ENCODE results near the gene SLC35E3. TPM values are rescaled to one million over a fixed set of nuclear protein-coding genes. Genes with fewer than 3 reads are reported as not detected.
A peak's percentile ranks its signal among the peaks of the same experiment; 100 is the strongest.

Gene SLC35E3
- total RNA-seq, 1 donor from 2014 or later, result 12.8 TPM

DNA sequence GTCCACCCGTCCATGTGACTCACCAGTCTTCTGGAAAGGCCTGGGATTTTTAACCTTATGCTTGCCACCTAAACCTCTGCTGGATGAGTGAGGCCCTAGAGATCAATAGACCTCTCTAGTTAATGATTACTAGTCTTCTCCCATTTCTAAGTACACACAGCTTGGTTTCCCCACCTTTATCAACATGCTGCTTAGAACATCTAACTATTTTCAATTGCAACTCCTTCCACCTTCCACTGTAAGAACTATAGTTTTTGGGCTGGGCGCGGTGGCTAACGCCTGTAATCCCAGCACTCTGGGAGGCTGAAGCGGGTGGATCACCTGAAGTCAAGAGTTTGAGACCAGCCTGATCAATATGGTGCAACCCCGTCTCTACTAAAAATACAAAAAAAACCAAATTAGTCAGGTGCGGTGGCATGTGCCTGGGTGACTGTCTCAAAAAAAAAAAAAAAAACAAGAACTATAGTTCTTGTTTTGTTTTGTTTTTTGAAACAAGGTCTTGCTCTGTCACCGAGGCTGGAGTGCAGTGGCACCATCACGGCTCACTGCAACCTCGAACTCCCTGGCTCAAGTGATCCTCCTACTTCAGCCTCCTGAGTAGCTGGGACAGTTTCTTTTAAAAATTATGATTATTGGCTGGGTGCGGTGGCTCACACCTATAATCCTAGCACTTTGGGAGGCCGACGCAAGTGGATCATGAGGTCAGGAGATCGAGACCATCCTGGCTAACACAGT lies 43.3 kb downstream of the SLC35E3 start:
- H3K4me1 Mint-ChIP-seq (ENCODE audit: low read depth), result peaks cover 13% of the 10 kb centered on the region
- no peaks in the 10 kb centered on the region for H3K9me3 Mint-ChIP-seq (ENCODE audit: low read depth)
- no peak for DNase-seq (ENCODE audit: low spot score, unreplicated experiment)
- no peaks in the 10 kb centered on the region for H3K27me3 Mint-ChIP-seq
- H3K36me3 Mint-ChIP-seq (ENCODE audit: insufficient read depth), result no peaks in the 10 kb centered on the region
- peak overlapping the region; percentile 94 for H3K27ac Mint-ChIP-seq
- TF ChIP-seq, protein P1, sequence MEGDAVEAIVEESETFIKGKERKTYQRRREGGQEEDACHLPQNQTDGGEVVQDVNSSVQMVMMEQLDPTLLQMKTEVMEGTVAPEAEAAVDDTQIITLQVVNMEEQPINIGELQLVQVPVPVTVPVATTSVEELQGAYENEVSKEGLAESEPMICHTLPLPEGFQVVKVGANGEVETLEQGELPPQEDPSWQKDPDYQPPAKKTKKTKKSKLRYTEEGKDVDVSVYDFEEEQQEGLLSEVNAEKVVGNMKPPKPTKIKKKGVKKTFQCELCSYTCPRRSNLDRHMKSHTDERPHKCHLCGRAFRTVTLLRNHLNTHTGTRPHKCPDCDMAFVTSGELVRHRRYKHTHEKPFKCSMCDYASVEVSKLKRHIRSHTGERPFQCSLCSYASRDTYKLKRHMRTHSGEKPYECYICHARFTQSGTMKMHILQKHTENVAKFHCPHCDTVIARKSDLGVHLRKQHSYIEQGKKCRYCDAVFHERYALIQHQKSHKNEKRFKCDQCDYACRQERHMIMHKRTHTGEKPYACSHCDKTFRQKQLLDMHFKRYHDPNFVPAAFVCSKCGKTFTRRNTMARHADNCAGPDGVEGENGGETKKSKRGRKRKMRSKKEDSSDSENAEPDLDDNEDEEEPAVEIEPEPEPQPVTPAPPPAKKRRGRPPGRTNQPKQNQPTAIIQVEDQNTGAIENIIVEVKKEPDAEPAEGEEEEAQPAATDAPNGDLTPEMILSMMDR (IDR thresholded peaks at IDR 0.05; ENCODE audit: unreplicated experiment), result no peak
- H3K4me3 Mint-ChIP-seq (ENCODE audit: low read depth), result no peak overlapping the region

DNA sequence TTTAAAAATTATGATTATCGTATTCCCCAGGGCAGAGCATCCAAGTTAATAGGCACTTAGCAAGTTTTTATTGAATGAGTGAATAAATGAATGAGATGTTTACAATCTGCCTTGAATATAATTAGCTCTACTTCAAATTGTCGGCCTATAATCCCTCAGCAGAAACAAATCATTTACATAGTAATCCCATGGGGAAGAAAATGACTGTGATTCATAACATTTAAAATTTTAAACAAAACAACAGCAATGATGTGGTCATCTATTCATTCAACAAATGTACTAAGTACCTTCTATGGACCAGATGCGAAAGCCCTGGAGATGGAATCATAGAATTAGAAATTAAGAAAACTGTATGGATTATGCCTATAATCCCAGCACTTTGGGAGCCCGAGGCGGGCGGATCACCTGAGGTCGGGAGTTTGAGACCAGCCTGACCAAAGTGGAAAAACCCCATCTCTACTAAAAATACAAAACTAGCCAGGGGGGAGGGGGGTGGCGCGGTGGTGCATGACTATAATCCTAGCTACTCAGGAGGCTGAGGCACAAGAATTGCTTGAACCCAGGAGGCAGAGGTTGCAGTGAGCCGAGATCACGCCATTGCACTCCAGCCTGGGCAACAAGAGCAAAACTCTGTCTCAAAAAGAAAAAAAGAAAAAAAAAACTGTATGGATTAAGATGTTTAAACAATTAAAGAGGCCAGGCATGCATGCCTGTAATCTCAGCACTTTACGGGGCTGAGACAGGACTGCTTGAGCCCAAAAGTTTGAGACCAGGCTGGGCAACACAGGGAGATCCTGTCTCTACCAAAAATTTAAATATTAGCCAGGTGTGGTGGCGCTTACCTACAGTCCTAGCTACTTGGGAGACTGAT lies 44.3 kb downstream of the SLC35E3 start:
- Mint-ChIP-seq H3K36me3 (ENCODE audit: insufficient read depth) (no peaks in the 10 kb centered on the region), H3K4me3 (ENCODE audit: low read depth) (no peak overlapping the region), H3K4me1 (ENCODE audit: low read depth) (peaks cover 13% of the 10 kb centered on the region), H3K9me3 (ENCODE audit: low read depth) (no peaks in the 10 kb centered on the region), H3K27ac (no peak overlapping the region), H3K27me3 (no peaks in the 10 kb centered on the region)
- no peak for DNase-seq (ENCODE audit: low spot score, unreplicated experiment)
- TF ChIP-seq, protein P1 (IDR thresholded peaks at IDR 0.05; ENCODE audit: unreplicated experiment), result no peak

DNA sequence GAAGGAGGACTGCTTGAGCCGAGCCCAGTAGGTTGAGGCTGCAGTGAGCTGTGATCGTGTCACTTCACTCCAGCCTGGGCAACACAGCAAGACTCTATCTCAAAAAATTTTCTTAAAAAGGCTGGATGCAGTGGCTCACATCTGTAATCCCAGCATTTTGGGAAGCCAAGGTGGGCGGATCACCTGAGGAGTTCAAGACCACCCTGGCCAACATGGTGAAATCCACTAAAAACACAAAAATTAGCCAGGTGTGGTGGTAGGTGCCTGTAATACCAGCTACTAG lies 44.9 kb downstream of the SLC35E3 start:
- no peak overlapping the region for H3K4me3 Mint-ChIP-seq (ENCODE audit: low read depth)
- DNase-seq (ENCODE audit: low spot score, unreplicated experiment), result no peak
- no peaks in the 10 kb centered on the region for H3K36me3 Mint-ChIP-seq (ENCODE audit: insufficient read depth)
- no peaks in the 10 kb centered on the region for H3K27me3 Mint-ChIP-seq
- H3K4me1 Mint-ChIP-seq (ENCODE audit: low read depth), result peaks cover 13% of the 10 kb centered on the region
- TF ChIP-seq, protein P1 (IDR thresholded peaks at IDR 0.05; ENCODE audit: unreplicated experiment), result no peak
- no peaks in the 10 kb centered on the region for H3K9me3 Mint-ChIP-seq (ENCODE audit: low read depth)
- H3K27ac Mint-ChIP-seq, result no peak overlapping the region

DNA sequence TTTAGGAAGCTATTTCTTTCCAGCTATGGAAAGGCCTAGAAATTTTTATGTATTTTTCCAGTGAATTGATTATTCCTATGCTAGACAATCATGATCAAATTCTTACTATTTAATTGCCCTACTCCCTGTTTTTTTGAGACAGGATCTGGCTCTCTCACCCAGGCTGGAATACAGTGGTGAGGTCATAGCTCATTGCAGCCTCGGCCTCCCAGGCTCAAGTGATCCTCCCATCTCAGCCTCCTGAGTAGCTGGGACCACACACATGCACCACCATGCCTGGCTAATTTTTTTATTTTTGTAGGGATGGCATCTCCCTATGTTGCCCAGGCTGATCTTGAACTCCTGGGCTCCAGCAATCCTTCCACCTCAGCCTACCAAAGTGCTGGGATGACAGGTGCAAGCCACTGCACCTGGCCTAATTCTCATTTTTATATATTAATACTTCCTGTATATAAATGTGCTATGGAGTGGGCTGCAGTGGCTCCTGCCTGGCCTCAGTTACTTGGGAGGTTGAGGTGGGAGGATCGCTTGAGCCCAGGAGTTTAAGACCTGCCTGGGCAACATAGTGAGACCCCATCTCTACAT lies 46.0 kb downstream of the SLC35E3 start:
- H3K4me1 Mint-ChIP-seq (ENCODE audit: low read depth), result peaks cover 13% of the 10 kb centered on the region
- no peak overlapping the region for H3K4me3 Mint-ChIP-seq (ENCODE audit: low read depth)
- no peaks in the 10 kb centered on the region for H3K9me3 Mint-ChIP-seq (ENCODE audit: low read depth)
- DNase-seq (ENCODE audit: low spot score, unreplicated experiment), result no peak
- no peak overlapping the region for H3K27ac Mint-ChIP-seq
- H3K27me3 Mint-ChIP-seq, result no peaks in the 10 kb centered on the region
- no peaks in the 10 kb centered on the region for H3K36me3 Mint-ChIP-seq (ENCODE audit: insufficient read depth)
- TF ChIP-seq, protein P1 (IDR thresholded peaks at IDR 0.05; ENCODE audit: unreplicated experiment), result no peak

DNA sequence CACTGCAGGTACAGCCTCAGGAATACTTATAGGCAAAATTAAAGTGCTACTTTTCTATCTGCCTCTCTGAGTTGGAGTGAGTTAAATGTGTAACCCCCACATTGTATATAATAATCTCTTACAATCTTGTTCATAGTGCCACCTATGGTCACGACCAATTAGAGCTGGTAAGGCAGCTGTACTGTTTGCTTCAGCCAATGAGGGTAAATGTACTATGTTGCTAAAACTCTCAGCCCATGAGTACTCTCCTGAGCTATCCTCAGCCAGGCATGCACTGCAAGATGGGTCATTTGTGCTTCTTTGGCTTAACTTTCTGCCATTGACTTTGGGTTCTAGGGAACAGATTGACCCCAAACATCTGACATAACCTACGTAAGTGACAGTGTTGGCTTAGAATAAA lies 47.0 kb downstream of the SLC35E3 start:
- Mint-ChIP-seq H3K27me3 (no peaks in the 10 kb centered on the region), H3K36me3 (ENCODE audit: insufficient read depth) (no peaks in the 10 kb centered on the region), H3K27ac (no peak overlapping the region), H3K4me3 (ENCODE audit: low read depth) (no peak overlapping the region), H3K4me1 (ENCODE audit: low read depth) (peaks cover 8% of the 10 kb centered on the region), H3K9me3 (ENCODE audit: low read depth) (no peaks in the 10 kb centered on the region)
- TF ChIP-seq, protein P1 (IDR thresholded peaks at IDR 0.05; ENCODE audit: unreplicated experiment), result no peak
- no peak for DNase-seq (ENCODE audit: low spot score, unreplicated experiment)

All from progenitor cell of endocrine pancreas (in vitro differentiated cells).